PC-9 (cell line): ENCODE results near the gene SH3RF1. TPM values are rescaled to one million over a fixed set of nuclear protein-coding genes. Genes with fewer than 3 reads are reported as not detected.

ENCODE experiments used
- BruUV-seq: library from RNA; stranded (reverse); fragments of 400-500 nt; replicated peaks from 2 replicates; lab custom pipeline; 2021; lab: Mats Ljungman, UMichigan
- CTCF ChIA-PET: fragments of 300-600 bp; sonication (Branson Sonifier 250); formaldehyde crosslinking; loops from one replicate; lab custom pipeline; 2022; ENCODE audit warnings: antibody characterized with exemption; lab: Charles Lee
- POLR2A ChIA-PET: fragments of 300-600 bp; sonication (Branson Sonifier 250); formaldehyde crosslinking; loops from one replicate; lab custom pipeline; 2022; ENCODE audit warnings: antibody characterized with exemption; ENCODE audit not compliant: unreplicated experiment; lab: Charles Lee
- DNase-seq, 2 experiments: peaks; one replicate each; pipeline versions ENCODE4 v3.0.0 to v3.0.0-alpha.2; 2015 to 2022; ENCODE audit warnings: mixed read lengths in 1 of 2
- H2AFZ ChIP-seq: fragments of 200-600 bp; sonication (generic); 2 replicates; pipeline ENCODE4 v1.8.1; 2017; ENCODE audit warnings: antibody characterized with exemption
- H3F3A ChIP-seq: fragments of 200-600 bp; sonication (generic); 2 replicates; pipeline ENCODE4 v1.8.1; 2017; ENCODE audit warnings: antibody characterized with exemption, mild to moderate bottlenecking, low read depth; ENCODE audit not compliant: insufficient read depth
- H3K27ac ChIP-seq: fragments of 200-600 bp; sonication (generic); 2 replicates; pipeline ENCODE4 v1.6.1; 2016; ENCODE audit warnings: mixed run types
- H3K27me3 ChIP-seq: fragments of 200-600 bp; sonication (generic); 2 replicates; pipeline ENCODE4 v1.6.1; 2016; ENCODE audit warnings: low read depth, mixed run types; ENCODE audit not compliant: insufficient read depth
- H3K36me3 ChIP-seq: fragments of 200-600 bp; sonication (generic); 2 replicates; pipeline ENCODE4 v1.6.1; 2016; ENCODE audit warnings: low read depth, mixed run types
- H3K4me1 ChIP-seq: fragments of 200-600 bp; sonication (generic); replicated peaks from 2 replicates; pipeline ENCODE4 v1.6.1; 2016; ENCODE audit warnings: mixed run types; ENCODE audit not compliant: insufficient read depth
- H3K4me2 ChIP-seq: fragments of 200-600 bp; sonication (generic); 2 replicates; pipeline ENCODE4 v1.6.1; 2017; ENCODE audit warnings: mixed run types
- H3K4me3 ChIP-seq: fragments of 200-600 bp; sonication (generic); 2 replicates; pipeline ENCODE4 v1.6.1; 2016; ENCODE audit warnings: mixed run types
- H3K79me2 ChIP-seq: fragments of 200-600 bp; sonication (generic); 2 replicates; pipeline ENCODE4 v1.6.1; 2017; ENCODE audit warnings: low read depth, mixed run types
- H3K9me2 ChIP-seq: fragments of 200-600 bp; sonication (generic); 2 replicates; pipeline ENCODE4 v1.8.1; 2017; ENCODE audit warnings: mild to moderate bottlenecking; ENCODE audit not compliant: insufficient read depth
- H3K9me3 ChIP-seq: fragments of 200-600 bp; sonication (generic); 2 replicates; pipeline ENCODE4 v1.8.1; 2016; ENCODE audit warnings: low read depth; ENCODE audit not compliant: insufficient read depth
- H4K20me1 ChIP-seq: fragments of 200-600 bp; sonication (generic); 2 replicates; pipeline ENCODE4 v1.8.1; 2017; ENCODE audit not compliant: insufficient read depth
- CTCF ChIP-seq: fragments of 200-600 bp; sonication (generic); conservative IDR thresholded peaks from 2 replicates; pipeline ENCODE4 v1.6.1; 2017; ENCODE audit warnings: mixed run types, antibody characterized with exemption, mild to moderate bottlenecking, moderate library complexity
- EZH2 ChIP-seq: fragments of 200-600 bp; sonication (generic); IDR thresholded peaks from 2 replicates; pipeline ENCODE4 v1.8.0; 2017; ENCODE audit warnings: antibody characterized with exemption, low read depth
- intact Hi-C: fragments of 100-400 bp; cut with micrococcal nuclease; formaldehyde crosslinking; loops from one replicate; pipeline ENCODE4 v1.10.0; 2022; ENCODE audit not compliant: unreplicated experiment
- total RNA-seq: library from RNA; stranded (reverse); gene quantifications from 2 replicates; pipeline ENCODE4 v1.2.3, GENCODE V29; 2021

SH3RF1 gene
- total RNA-seq, 1 experiment from 2014 or later = 26.4 TPM

- H3K4me3 ChIP-seq = no peak overlapping the region
- no peaks in the 10 kb centered on the region for H3K36me3 ChIP-seq
- no peaks in the 10 kb centered on the region for H4K20me1 ChIP-seq
- no peaks in the 10 kb centered on the region for H3K27me3 ChIP-seq
- intact Hi-C loops = loop anchor here (5.0 kb wide), 1 partner anchor 38 kb away; no protein-coding TSS in a partner anchor
- H3K27ac ChIP-seq = peak overlapping the region; percentile 58
- H2AFZ ChIP-seq = no peak overlapping the region
- H3K4me2 ChIP-seq = peak overlapping the region; percentile 45
- BruUV-seq = no TSS peak
- H3K9me3 ChIP-seq = no peaks in the 10 kb centered on the region
- peaks cover 51% of the 10 kb centered on the region for H3K79me2 ChIP-seq
- TF ChIP-seq CTCF = no peak
- no peak for TF ChIP-seq EZH2
- CTCF ChIA-PET = no interaction called here
- no peaks in the 10 kb centered on the region for H3K9me2 ChIP-seq
- DNase-seq = no peak
- POLR2A ChIA-PET = no interaction called here
- peaks cover 7% of the 10 kb centered on the region; the same call in 1 of the 2 replicates for H3F3A ChIP-seq
- H3K4me1 ChIP-seq = peaks cover 29% of the 10 kb centered on the region
These were observed 86.1 kb downstream of the SH3RF1 start for GRCh38 chr4:169184686-169185085.

- no peak overlapping the region for H3K27ac ChIP-seq
- peaks cover 29% of the 10 kb centered on the region for H3K4me1 ChIP-seq
- H3F3A ChIP-seq = peaks cover 7% of the 10 kb centered on the region; the same call in 1 of the 2 replicates
- H3K36me3 ChIP-seq = no peaks in the 10 kb centered on the region
- H2AFZ ChIP-seq = no peak overlapping the region
- H4K20me1 ChIP-seq = no peaks in the 10 kb centered on the region
- no TSS peak for BruUV-seq
- POLR2A ChIA-PET = no interaction called here
- H3K9me2 ChIP-seq = no peaks in the 10 kb centered on the region
- no peak for DNase-seq
- no peak overlapping the region for H3K4me2 ChIP-seq
- intact Hi-C loops = loop anchor here (5.0 kb wide), 1 partner anchor 38 kb away; no protein-coding TSS in a partner anchor
- no peaks in the 10 kb centered on the region for H3K27me3 ChIP-seq
- TF ChIP-seq EZH2 = no peak
- TF ChIP-seq CTCF = no peak
- H3K79me2 ChIP-seq = peaks cover 46% of the 10 kb centered on the region
- CTCF ChIA-PET = no interaction called here
- H3K9me3 ChIP-seq = no peaks in the 10 kb centered on the region
- H3K4me3 ChIP-seq = no peak overlapping the region
These were observed 86.5 kb downstream of the SH3RF1 start for GRCh38 chr4:169184236-169184635.

DNA sequence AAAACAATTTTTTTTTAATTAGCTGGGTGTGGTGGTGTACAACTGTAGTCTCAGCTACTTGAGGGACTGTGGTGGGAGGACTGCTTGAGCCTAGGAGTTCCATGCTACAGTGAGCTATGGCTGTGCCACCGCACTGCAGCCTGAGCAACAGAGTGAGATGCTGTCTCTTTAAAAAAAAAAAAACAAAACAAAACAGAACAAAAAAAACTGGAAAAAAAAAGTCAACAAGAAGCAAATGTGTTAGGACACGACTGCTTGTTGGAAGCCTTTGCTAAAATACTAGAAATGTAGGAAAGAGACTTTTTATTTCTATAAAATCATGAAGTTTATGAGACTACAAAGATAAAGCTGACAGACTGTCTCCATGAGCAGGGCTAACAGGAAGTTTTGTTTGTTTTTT is 87.2 kb downstream of the SH3RF1 start:
- no peaks in the 10 kb centered on the region for H4K20me1 ChIP-seq
- H3K4me2 ChIP-seq = no peak overlapping the region
- H3K4me1 ChIP-seq = peaks cover 29% of the 10 kb centered on the region
- ChIA-PET POLR2A (no interaction called here), CTCF (no interaction called here)
- H3F3A ChIP-seq = peaks cover 7% of the 10 kb centered on the region; the same call in 1 of the 2 replicates
- intact Hi-C loops = loop anchor here (5.0 kb wide), 1 partner anchor 39 kb away; no protein-coding TSS in a partner anchor
- no peaks in the 10 kb centered on the region for H3K9me2 ChIP-seq
- no peak overlapping the region for H3K27ac ChIP-seq
- H3K79me2 ChIP-seq = peaks cover 44% of the 10 kb centered on the region
- no peaks in the 10 kb centered on the region for H3K9me3 ChIP-seq
- no peaks in the 10 kb centered on the region for H3K36me3 ChIP-seq
- no peak overlapping the region for H3K4me3 ChIP-seq
- DNase-seq = no peak
- H2AFZ ChIP-seq = no peak overlapping the region
- BruUV-seq = no TSS peak
- TF ChIP-seq CTCF = no peak
- TF ChIP-seq EZH2 = no peak
- H3K27me3 ChIP-seq = no peaks in the 10 kb centered on the region
